Stimulated activated CD8-positive, alpha-beta memory T cell treated with anti-CD3 and anti-CD28 coated beads, Interleukin-15, amount 100 ng/mL, for 1 hour (primary cell): ENCODE results near the gene RAVER1.

Experiments
- DNase-seq: peaks from one replicate; pipeline ENCODE4 v3.0.0-alpha.2; 2020; ENCODE audit warnings: low read depth

RAVER1 gene

DNA sequence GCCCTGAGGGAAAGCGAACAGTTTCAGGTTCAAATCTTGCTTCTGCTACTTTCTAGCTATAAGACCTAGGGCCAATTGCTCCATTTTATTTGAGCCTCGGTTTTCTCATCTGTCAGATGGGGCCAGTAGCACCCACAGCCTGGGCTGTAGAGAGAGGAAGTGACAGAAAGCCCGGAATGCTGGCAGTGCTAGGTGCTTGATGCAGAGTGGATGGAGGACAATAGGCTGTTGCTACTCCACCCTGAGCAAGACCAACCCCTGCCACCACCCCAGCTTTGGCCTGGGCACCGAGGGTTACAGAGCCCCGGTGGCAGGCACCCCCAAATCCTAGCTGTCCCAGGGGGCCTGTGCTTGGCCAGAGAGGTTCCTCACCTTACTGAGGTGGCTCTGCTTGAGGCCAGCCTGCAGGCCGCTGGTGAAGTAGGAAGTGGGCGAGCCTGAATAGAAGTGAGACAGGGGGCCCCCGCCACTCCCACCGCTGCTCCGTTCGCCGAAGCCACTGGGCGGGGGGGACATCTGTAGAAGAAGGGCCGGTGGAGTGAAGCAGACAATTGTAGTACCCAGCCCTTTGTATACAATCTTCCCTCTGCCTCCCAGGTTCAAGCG, 15.4 kb downstream of the RAVER1 start:
- no peak for DNase-seq

DNA sequence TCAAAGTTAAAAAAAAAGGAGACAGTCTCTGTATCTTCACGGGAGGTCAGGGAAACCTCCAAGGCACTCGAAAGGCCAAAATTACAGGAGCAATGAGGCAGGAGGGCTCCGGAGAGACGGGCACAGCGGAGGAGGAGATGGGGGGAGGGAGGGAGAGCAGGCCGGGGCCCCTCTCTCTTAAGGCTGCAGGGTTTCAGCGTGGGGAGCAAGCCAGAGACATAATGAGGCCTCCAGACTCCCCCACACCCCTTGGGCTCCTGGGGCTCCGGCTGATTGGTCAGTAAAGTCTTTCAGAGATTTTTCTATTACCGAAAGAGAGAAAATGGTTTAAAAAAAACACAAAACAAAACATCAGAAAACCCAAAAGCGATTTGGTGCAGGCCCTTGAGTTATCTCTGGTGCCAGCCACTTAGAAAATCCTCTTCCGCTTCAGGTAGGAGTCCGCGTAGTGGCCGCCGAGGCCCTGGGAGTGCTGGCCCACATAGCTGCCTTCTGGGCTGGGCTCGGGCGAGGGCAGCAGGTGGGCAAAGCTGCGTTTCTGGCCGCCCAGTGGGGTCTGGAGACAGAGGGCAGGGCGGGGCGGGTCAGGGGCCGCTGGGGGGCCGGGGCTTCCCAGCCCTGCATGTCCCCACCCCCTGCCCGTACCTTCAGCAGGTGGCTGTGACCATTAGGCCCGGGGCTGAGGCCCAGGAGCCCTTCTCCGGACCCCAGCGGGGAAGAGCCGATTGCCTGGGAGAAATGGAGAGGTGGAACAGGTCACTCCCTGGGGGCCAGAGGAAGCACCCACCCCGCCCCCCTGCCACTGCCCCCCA, 16.1 kb downstream of the RAVER1 start:
- no peak for DNase-seq

DNA sequence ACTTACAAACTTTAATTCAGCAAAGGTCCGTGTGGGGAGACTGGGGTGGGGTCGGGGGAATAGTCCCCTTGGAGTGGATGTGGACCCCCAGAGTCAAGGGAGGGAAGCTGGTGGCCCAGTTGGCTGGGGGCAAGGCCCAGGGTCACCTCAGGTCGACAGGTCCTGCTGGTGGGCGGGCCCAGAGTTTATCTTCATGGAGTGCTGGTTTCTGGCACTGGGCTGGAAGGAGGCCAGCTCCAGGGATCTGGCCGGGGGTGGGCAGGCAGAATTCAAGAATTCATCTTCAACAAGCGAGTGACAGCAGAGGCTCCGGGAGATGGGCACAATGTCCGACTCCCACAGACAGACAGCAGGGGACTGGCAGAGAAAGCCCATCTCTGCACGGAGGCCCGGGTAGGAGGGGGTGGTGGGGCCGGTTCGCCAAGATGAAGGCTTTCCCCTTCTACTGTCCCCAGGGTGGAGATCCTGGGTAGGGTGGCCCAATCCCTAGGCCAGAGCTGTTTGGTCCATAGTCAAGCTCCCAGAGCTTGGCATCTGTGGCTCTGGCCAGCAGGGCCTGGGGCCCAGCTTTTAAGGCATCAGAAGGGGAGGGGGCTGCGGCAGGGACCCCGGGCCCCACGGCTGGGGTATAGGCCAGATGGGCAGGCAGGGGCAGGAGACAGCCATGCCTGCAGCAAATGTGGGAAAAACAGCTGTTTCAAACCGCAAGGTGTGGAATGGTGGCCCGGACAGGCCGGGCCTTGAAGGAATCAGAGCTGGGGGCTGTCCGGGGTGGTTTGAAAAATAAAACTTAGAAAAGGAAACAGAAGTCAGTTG, 16.9 kb downstream of the RAVER1 start:
- no peak for DNase-seq

DNA sequence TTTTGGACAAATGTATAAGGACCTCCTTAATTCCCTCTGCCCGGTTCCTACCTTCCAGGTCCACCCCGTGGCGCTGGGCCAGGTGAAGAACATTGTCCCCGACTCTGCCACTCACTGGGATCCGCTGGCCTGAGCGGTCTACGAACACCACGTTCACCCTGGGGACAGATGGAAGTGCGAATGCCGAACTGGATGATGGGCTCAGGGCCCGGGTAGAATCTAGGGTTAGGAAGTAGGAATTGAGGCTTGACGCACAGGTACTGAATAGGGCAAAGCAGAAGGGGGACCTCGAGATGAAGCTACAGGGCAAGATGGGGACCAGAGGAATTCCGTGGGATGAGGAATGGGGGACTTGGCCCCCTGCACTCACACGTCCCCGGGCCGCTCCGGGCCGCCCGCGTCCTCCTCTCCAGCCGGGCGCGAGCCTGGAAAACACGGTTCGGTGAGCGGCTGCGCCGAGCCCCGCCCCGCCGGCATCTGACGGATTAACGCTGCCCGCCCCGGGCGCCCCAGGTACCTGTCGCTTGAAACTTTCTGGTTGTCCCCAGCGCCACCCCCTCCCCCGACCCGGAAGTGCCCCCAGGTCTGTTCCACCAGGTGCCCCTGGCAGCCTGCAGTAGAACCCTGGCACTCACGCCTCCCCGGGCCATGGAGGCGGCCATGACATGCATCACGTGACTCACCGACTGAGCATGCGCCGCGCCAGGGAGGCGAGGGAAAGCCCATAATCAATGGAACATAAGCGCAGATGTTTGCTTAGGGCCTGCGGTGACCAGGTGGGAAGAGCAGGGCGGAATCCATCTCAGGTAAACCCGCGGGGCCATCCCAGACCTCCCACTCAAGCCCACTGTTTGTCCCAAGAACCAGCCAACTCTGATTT, 17.8 kb downstream of the RAVER1 start, which contains the start of gene FDX2:
FDX2 (minus strand) TSS at position 681 of the 880 bp plus-strand sequence; CDS start at position 662, 19 bp downstream.
- DNase-seq: peak; percentile 86

DNA sequence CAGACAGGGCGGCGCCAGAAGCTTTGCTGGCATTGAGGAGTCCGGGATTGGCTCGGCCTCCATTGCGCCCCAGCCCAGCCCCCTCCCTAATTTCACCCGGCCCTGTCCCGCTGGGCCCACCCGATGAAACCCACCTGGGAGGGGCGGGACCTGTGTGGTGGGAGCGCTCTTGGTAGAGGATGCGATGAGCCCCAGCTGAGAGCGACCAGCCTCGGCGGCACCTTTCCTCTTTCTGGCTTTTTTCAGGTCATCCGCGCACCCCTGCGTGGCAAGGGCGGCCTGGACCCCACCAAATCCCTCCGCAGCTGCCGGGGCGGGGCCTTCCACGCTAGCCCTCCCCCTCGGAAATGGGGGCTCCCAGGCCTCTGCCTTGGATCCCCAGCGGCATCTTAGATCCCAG, 23.9 kb downstream of the RAVER1 start, which contains the start of gene ZGLP1:
ZGLP1 (minus strand) TSS at position 393 of the 400 bp plus-strand sequence.
- DNase-seq: no peak

DNA sequence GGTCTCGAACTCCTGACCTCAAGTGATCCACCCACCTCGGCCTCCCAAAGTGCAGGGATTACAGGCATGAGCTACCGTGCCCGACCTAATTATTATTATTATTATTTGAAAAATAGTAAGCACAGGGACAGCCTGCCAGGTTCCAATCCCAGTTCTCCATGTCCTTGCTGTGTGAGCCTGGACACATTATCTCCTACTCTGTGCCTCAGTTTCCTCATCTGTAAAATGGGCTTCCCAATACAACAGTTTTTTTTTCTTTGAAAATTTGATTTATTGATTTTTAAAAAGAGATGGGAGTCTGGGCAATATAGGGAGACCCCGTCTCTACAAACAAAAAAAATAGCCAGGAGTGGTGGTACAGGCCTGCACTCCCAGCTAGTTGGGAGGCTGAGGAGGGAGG, 27.0 kb downstream of the RAVER1 start:
- DNase-seq: no peak

DNA sequence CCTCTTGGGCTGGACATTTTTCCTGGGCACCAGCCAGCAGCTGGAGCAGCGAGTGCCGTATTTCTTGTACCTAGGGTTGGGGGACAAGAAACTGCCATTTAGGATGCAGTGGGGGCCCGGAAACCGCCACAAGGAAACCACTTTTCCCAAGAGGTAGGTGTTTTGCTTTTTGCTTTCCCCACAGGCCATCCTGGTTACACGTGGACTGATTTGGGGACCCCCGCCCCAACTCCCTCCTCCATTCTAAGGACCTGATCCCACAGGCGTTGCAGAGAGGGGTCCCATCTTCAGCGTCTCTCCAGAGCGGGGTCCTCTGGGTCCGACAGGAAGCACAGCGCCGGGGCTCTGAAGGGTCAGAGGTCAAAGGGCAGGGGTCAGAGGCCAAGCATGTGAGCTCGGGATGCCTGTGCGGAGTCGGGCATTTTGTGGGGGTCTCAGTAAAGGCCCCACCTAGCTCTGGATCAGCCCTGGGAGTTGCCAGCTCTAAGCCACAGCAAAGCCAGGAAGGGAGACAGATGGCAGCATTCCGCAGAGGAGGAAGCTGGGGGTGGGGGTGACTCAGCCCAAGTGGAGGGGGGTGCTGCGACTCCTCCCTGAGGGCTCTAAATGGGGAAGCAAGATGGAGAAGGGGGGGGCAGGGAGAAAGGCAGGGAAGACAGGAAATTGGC, 28.1 kb downstream of the RAVER1 start:
- DNase-seq: no peak

DNA sequence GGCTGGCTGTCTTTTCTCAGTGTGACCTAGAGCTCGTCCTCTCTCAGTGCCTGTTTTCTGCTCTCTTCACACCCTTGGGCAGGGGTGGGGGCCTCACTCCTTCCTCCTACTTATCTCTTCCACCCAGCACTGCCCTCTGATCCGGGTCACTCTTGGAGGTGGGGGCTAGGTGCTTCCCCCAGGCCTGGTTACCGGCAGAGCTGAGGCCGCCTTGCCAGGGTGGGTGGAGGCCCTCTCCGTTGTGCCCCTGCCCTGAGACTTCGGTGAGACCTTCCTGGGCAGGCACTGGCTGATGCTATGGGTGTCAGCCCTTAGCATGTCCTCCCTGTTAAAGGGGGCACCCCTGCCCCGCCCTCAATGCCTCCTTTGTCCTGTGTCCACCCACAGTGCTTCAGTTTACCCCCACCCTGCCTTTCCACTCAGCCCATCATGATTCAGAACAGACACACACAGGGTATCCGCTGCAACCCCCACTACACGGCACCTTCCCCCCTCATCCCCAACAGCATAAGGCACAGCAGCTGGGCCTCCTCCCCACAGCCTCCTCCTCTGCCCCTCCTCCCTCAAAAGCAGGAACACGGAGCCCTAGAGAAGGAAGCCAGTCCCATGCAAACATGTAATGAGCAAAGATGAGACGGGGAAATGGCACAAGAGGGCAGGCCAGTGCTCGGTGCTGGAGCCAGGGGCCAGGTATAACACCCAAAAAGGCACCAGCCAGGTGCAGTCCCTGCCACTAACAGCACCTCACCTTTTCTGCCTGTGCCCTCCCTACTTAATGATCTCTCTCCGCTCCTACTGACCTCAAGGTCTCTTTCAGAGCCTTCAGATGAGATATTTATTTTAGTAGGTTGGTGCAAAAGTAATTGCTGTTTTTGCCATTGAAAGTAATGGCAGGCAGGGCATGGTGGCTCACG, 33.5 kb downstream of the RAVER1 start:
- DNase-seq: no peak

DNA sequence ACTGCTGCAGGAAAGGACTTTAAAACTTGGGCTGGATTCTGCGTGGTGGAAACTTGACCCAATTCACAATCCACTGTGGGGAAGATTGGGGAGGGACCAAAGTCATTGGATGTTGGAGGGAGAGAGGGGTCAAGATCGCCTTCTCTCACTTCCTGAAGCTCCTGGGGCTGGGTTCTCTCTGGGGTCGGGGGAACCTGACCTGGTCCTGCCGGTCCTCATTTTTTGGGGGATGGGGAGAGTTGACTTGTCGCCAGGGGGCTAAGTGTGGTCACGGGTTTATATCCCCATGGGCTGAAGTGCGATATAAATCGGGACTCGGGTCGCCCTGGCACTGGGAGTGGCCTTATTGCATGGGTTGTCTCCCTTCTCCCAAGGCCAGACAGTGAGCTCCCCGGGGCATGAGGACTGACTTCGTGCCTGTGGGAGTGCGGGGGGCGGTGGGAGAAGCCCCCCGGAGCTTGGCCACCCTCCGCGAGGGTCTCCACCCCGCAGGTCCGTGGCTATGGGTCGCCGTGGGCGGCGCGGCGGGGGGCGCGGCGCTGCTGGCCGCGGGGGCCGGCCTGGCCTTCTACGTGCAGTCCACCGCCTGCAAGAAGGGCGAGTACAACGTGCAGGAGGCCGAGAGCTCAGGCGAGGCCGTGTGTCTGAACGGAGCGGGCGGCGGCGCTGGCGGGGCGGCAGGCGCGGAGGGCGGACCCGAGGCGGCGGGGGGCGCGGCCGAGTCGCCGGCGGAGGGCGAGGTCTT, 37.3 kb downstream of the RAVER1 start:
- no peak for DNase-seq

DNA sequence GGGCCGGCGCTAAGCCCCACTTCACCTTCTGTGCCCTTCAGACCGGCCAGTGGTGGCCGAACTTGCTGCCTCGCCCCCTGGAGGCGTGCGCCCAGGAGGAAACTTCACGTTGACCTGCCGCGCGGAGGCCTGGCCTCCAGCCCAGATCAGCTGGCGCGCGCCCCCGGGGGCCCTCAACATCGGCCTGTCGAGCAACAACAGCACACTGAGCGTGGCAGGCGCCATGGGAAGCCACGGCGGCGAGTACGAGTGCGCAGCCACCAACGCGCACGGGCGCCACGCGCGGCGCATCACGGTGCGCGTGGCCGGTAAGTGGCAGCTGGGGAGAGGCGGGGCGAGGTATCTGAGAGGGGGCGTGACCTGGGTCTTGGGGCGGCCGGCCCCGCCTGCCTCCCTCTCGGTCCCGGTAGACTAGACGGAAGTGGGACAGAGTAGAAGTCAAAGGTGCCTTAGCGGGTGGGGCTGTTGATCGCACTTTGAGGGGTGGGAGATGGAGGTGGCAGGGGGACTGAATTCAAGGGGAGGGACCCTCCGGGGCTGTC, 38.0 kb downstream of the RAVER1 start:
- DNase-seq: peak; percentile 53

DNA sequence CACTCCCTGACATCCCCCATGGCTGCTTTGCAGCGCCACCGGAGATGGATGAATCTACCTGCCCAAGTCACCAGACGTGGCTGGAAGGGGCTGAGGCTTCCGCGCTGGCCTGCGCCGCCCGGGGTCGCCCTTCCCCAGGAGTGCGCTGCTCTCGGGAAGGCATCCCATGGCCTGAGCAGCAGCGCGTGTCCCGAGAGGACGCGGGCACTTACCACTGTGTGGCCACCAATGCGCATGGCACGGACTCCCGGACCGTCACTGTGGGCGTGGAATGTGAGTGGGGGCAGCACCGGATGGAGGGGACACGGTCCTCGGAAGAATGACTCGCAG, 39.0 kb downstream of the RAVER1 start:
- no peak for DNase-seq

DNA sequence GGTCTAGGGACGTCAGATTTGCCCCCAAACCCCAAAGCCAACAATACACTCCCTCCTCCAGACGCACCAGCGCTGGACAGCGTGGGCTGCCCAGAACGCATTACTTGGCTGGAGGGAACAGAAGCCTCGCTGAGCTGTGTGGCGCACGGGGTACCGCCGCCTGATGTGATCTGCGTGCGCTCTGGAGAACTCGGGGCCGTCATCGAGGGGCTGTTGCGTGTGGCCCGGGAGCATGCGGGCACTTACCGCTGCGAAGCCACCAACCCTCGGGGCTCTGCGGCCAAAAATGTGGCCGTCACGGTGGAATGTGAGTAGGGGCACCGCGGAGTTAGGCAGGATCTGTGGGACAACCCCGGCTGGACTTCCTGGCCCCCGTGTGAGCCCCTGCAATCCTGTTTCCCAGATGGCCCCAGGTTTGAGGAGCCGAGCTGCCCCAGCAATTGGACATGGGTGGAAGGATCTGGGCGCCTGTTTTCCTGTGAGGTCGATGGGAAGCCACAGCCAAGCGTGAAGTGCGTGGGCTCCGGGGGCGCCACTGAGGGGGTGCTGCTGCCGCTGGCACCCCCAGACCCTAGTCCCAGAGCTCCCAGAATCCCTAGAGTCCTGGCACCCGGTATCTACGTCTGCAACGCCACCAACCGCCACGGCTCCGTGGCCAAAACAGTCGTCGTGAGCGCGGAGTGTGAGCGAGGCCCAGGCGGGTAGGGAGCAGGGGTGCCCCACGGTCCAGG, 39.5 kb downstream of the RAVER1 start:
- no peak for DNase-seq

DNA sequence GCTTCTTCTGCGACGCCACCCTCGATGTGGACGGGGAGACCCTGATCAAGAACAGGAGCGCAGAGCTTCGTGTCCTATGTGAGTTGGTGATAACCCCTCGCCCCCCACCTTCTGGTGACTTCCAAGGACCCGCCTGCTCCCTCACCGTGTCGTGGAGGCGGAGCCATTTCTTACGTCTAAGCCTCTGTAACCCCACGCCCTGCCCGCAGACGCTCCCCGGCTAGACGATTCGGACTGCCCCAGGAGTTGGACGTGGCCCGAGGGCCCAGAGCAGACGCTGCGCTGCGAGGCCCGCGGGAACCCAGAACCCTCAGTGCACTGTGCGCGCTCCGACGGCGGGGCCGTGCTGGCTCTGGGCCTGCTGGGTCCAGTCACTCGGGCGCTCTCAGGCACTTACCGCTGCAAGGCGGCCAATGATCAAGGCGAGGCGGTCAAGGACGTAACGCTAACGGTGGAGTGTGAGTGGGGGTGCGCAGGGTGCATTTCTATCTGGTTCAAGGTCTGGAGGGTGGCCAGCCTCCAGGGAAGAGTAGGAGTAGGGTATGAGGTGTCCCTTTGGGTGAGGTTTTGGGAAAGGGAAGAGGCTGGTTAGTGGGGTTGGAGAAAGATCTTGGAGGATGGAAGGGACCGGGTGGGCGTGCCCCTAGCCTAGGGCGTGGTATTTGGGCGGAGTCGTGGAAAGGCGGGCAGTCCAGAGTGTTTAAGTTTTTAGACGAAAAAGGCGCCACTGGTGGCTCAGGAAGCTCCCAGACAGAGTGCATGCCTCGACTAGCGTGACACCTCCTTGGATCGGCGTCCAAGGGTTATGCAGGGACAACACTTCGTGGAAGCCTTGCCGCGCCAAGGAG, 40.3 kb downstream of the RAVER1 start:
- DNase-seq: no peak

DNA sequence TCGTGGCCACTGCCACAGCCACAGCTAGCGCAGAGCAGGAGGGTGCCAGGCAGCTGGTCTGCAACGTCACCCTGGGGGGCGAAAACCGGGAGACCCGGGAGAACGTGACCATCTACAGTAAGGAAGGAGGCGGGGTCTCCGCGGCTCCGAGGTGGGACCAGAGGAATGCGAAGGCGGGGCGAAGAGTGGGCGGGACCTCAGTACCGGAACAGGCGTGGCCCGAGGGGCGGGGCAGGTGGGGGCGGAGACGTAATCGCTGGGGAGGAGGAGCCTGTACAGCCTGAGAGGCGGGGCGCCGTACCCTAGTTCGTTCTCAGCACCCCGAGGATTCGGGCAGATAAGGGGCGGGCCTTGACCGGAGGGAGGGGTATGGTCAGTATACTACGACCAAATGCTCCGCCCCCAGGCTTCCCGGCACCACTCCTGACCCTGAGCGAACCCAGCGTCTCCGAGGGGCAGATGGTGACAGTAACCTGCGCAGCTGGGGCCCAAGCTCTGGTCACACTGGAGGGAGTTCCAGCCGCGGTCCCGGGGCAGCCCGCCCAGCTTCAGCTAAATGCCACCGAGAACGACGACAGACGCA, 41.0 kb downstream of the RAVER1 start:
- peak; percentile 54 for DNase-seq

DNA sequence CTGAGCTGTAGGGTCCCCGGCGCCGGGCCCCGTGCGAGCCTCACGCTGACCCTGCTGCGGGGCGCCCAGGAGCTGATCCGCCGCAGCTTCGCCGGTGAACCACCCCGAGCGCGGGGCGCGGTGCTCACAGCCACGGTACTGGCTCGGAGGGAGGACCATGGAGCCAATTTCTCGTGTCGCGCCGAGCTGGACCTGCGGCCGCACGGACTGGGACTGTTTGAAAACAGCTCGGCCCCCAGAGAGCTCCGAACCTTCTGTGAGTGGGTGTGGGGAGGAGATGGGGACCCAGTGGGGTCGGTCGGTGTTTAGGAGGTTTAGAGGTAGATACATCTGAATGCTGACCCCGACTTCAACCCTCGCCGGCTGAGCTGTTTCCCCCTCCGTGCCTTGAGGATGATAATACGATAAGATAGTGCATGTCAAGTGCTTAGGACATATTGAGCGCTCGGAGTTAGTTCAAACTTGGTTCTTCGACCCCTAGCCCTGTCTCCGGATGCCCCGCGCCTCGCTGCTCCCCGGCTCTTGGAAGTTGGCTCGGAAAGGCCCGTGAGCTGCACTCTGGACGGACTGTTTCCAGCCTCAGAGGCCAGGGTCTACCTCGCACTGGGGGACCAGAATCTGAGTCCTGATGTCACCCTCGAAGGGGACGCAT, 41.6 kb downstream of the RAVER1 start:
- no peak for DNase-seq

DNA sequence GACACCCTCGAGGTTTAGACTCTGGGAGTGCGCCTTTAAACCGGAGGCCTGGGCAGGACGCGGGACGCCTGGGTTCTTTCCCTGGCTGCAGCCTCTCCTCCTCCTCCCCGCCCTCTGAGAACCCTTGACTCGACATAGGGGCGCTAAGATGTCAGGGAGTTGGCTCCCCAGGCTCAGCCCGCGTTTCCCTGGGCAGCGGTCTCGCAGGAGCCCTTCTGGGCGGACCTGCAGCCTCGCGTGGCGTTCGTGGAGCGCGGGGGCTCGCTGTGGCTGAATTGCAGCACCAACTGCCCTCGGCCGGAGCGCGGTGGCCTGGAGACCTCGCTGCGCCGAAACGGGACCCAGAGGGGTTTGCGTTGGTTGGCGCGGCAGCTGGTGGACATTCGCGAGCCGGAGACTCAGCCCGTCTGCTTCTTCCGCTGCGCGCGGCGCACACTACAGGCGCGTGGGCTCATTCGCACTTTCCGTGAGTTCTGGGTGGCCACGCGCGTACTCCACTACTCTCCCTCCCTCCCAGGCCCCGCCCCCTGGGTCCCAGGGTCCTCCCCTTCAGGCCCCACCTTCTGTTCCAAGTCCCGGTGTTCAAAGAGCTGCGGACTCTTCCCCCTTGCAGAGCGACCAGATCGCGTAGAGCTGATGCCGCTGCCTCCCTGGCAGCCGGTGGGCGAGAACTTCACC, 42.3 kb downstream of the RAVER1 start:
- no peak for DNase-seq
